ENCODE data around the gene EPHB1.

The EPHB1 gene

GRCh38 chr3:135224815-135225362 is 429.8 kb downstream of the EPHB1 start:
- Histone ChIP-seq H3F3A (ENCODE audit: insufficient read depth, low read length) (no peaks in the 10 kb centered on the region), H3K4me2 (ENCODE audit: low read length) (no peak overlapping the region), H3K27ac (ENCODE audit: low read depth, low read length, poor library complexity, severe bottlenecking) (no peak overlapping the region), H3K36me3 (ENCODE audit: insufficient read depth, low read length) (no peaks in the 10 kb centered on the region), H2AFZ (ENCODE audit: low read length) (no peak overlapping the region), H3K79me2 (ENCODE audit: insufficient read depth, low read length) (no peaks in the 10 kb centered on the region), H3K4me3 (ENCODE audit: low read depth, low read length, poor library complexity, severe bottlenecking) (no peak overlapping the region), H3K9ac (ENCODE audit: low read length) (no peak overlapping the region), H3K4me1 (ENCODE audit: insufficient read depth, low read length, severe bottlenecking) (no peaks in the 10 kb centered on the region), H3K9me2 (ENCODE audit: low read depth, low read length) (no peaks in the 10 kb centered on the region), H3K9me3 (ENCODE audit: low read length) (no peaks in the 10 kb centered on the region), H4K20me1 (ENCODE audit: insufficient read depth, low read length) (no peaks in the 10 kb centered on the region), H3K27me3 (ENCODE audit: insufficient read depth, low read length) (no peaks in the 10 kb centered on the region; the same call in 1 of the 2 replicates)
- no peak for TF ChIP-seq EZH2 (IDR thresholded peaks at IDR 0.05; ENCODE audit: borderline replicate concordance, low read length)
- no peak for TF ChIP-seq CTCF (IDR thresholded peaks at IDR 0.05; ENCODE audit: low read length)

- H3K27me3 ChIP-seq (ENCODE audit: insufficient read depth, low read length) = no peaks in the 10 kb centered on the region; the same call in 1 of the 2 replicates
- H3K9me2 ChIP-seq (ENCODE audit: low read depth, low read length) = no peaks in the 10 kb centered on the region
- H3K9me3 ChIP-seq (ENCODE audit: low read length) = no peaks in the 10 kb centered on the region
- H2AFZ ChIP-seq (ENCODE audit: low read length) = no peak overlapping the region
- H3K4me3 ChIP-seq (ENCODE audit: low read depth, low read length, poor library complexity, severe bottlenecking) = no peak overlapping the region
- H3K9ac ChIP-seq (ENCODE audit: low read length) = no peak overlapping the region
- H3K79me2 ChIP-seq (ENCODE audit: insufficient read depth, low read length) = no peaks in the 10 kb centered on the region
- no peak overlapping the region for H3K4me2 ChIP-seq (ENCODE audit: low read length)
- H3K36me3 ChIP-seq (ENCODE audit: insufficient read depth, low read length) = no peaks in the 10 kb centered on the region
- no peaks in the 10 kb centered on the region for H3K4me1 ChIP-seq (ENCODE audit: insufficient read depth, low read length, severe bottlenecking)
- H3K27ac ChIP-seq (ENCODE audit: low read depth, low read length, poor library complexity, severe bottlenecking) = no peak overlapping the region
- no peaks in the 10 kb centered on the region for H4K20me1 ChIP-seq (ENCODE audit: insufficient read depth, low read length)
- H3F3A ChIP-seq (ENCODE audit: insufficient read depth, low read length) = no peaks in the 10 kb centered on the region
- no peak for TF ChIP-seq CTCF (IDR thresholded peaks at IDR 0.05; ENCODE audit: low read length)
- TF ChIP-seq EZH2 (IDR thresholded peaks at IDR 0.05; ENCODE audit: borderline replicate concordance, low read length) = no peak
Measured at GRCh38 chr3:135226057-135226456, 431.0 kb downstream of the EPHB1 start.

- H3F3A ChIP-seq (ENCODE audit: insufficient read depth, low read length) = no peaks in the 10 kb centered on the region
Measured at GRCh38 chr3:135228201-135228600, 433.1 kb downstream of the EPHB1 start.

More at GRCh38 chr3:135228201-135228600, 433.1 kb downstream of the EPHB1 start:
- no peak overlapping the region for H3K4me3 ChIP-seq (ENCODE audit: low read depth, low read length, poor library complexity, severe bottlenecking)
- H3K9ac ChIP-seq (ENCODE audit: low read length) = no peak overlapping the region
- H3K9me3 ChIP-seq (ENCODE audit: low read length) = no peaks in the 10 kb centered on the region
- no peaks in the 10 kb centered on the region for H3K9me2 ChIP-seq (ENCODE audit: low read depth, low read length)
- no peak overlapping the region for H2AFZ ChIP-seq (ENCODE audit: low read length)
- TF ChIP-seq CTCF (IDR thresholded peaks at IDR 0.05; ENCODE audit: low read length) (no peak), EZH2 (IDR thresholded peaks at IDR 0.05; ENCODE audit: borderline replicate concordance, low read length) (no peak)
- no peak overlapping the region for H3K4me2 ChIP-seq (ENCODE audit: low read length)
- H3K4me1 ChIP-seq (ENCODE audit: insufficient read depth, low read length, severe bottlenecking) = no peaks in the 10 kb centered on the region
- no peaks in the 10 kb centered on the region for H4K20me1 ChIP-seq (ENCODE audit: insufficient read depth, low read length)
- no peaks in the 10 kb centered on the region for H3K79me2 ChIP-seq (ENCODE audit: insufficient read depth, low read length)
- no peaks in the 10 kb centered on the region for H3K36me3 ChIP-seq (ENCODE audit: insufficient read depth, low read length)
- H3K27me3 ChIP-seq (ENCODE audit: insufficient read depth, low read length) = no peaks in the 10 kb centered on the region; the same call in 1 of the 2 replicates
- H3K27ac ChIP-seq (ENCODE audit: low read depth, low read length, poor library complexity, severe bottlenecking) = no peak overlapping the region
